GM12878 (cell line): ENCODE measurements around the gene F10. TPM values are rescaled to one million over a fixed set of nuclear protein-coding genes. Genes with fewer than 3 reads are reported as not detected.

ENCODE experiments used
- ATAC-seq: fragments of 200-7000 bp; cut with Tn5 transposase; 3 replicates; pipeline ENCODE4 v1.9.1; 2020; ENCODE audit warnings: mild to moderate bottlenecking, moderate library complexity
- BruUV-seq: library from RNA; stranded (reverse); fragments of 400-500 nt; replicated peaks from 2 replicates; lab custom pipeline; 2021; lab: Mats Ljungman, UMichigan
- CTCF ChIA-PET: fragments of 300-600 bp; sonication (Branson Sonifier 250); formaldehyde crosslinking; extraction: SDS; loops from one replicate; lab custom pipeline; 2021; ENCODE audit warnings: inconsistent platforms; lab: Yijun Ruan, JAX
- POLR2A ChIA-PET: fragments of 350-600 bp; formaldehyde crosslinking; extraction: SDS; loops from one replicate; lab custom pipeline; 2021; ENCODE audit warnings: inconsistent platforms; lab: Charles Lee
- RAD21 ChIA-PET: fragments of 300-600 bp; sonication (Branson Sonifier 250); formaldehyde crosslinking; loops from one replicate; lab custom pipeline; 2023; ENCODE audit warnings: antibody characterized with exemption; ENCODE audit not compliant: unreplicated experiment; lab: Charles Lee
- SMC1A ChIA-PET: fragments of 300-600 bp; sonication (Branson Sonifier 250); formaldehyde crosslinking; loops from one replicate; lab custom pipeline; 2023; ENCODE audit not compliant: unreplicated experiment, uncharacterized antibody; lab: Charles Lee
- DNase-seq: peaks from one replicate; pipeline ENCODE4 v3.0.0-alpha.2; 2011; ENCODE audit warnings: low read depth, low spot score
- FAIRE-seq: peaks from 3 replicates; lab custom pipeline; 2011; peaks lifted over from hg19 to GRCh38; lab: Jason Lieb, UNC
- H2AFZ ChIP-seq: 2 replicates; pipeline ENCODE4 v1.6.0; 2011; ENCODE audit warnings: low read depth, low read length, control low read depth; ENCODE audit not compliant: control insufficient read depth
- H3K27ac ChIP-seq: 2 replicates; pipeline ENCODE4 v1.5.1; 2011; ENCODE audit warnings: control low read depth; ENCODE audit not compliant: control insufficient read depth, insufficient read depth
- H3K27me3 ChIP-seq, 2 experiments: replicated peaks in 1 of 2; 2 replicates each; pipeline versions ENCODE4 v1.6.0 to v1.6.1; 2011; ENCODE audit warnings: low read length in 1 of 2; ENCODE audit not compliant: control insufficient read depth in 2 of 2, insufficient read depth in 2 of 2
- H3K36me3 ChIP-seq, 2 experiments: 2 replicates each; pipeline ENCODE4 v1.5.1; 2011; ENCODE audit warnings: low read length in 1 of 2; ENCODE audit not compliant: control insufficient read depth in 2 of 2, insufficient read depth in 2 of 2
- H3K4me1 ChIP-seq: 2 replicates; pipeline ENCODE4 v1.6.1; 2011; ENCODE audit warnings: mild to moderate bottlenecking, low read length, moderate library complexity, mixed read lengths; ENCODE audit not compliant: control insufficient read depth, insufficient read depth
- H3K4me2 ChIP-seq: 2 replicates; pipeline ENCODE4 v1.6.0; 2011; ENCODE audit warnings: control low read depth; ENCODE audit not compliant: control insufficient read depth, insufficient read depth
- H3K4me3 ChIP-seq: fragments of 200-600 bp; sonication (generic); 2 replicates; pipeline ENCODE4 v1.5.1; 2016
- H3K79me2 ChIP-seq: 2 replicates; pipeline ENCODE4 v1.6.0; 2011; ENCODE audit warnings: low read length; ENCODE audit not compliant: control insufficient read depth, insufficient read depth
- H3K9ac ChIP-seq: 2 replicates; pipeline ENCODE4 v1.8.0; 2011; ENCODE audit warnings: low read length, control low read depth, mixed read lengths; ENCODE audit not compliant: control insufficient read depth, insufficient read depth
- H3K9me3 ChIP-seq: replicated peaks from 3 replicates; pipeline ENCODE4 v1.5.1; 2011; ENCODE audit warnings: mild to moderate bottlenecking, low read length; ENCODE audit not compliant: control insufficient read depth, insufficient read depth
- H4K20me1 ChIP-seq: 2 replicates; pipeline ENCODE4 v1.6.0; 2011; ENCODE audit not compliant: control insufficient read depth, insufficient read depth
- CHD2 ChIP-seq: IDR thresholded peaks from 2 replicates; pipeline ENCODE4 v1.6.1; 2011; ENCODE audit warnings: low read depth, low read length, improper control_type of control experiment, borderline replicate concordance
- FOS ChIP-seq: IDR thresholded peaks from 3 replicates; pipeline ENCODE4 v1.6.1; 2011; ENCODE audit warnings: borderline replicate concordance; ENCODE audit not compliant: insufficient read length; ENCODE audit errors: extremely low read depth
- FOXK2 ChIP-seq: fragments of 450-650 bp; IDR thresholded peaks from 2 replicates; pipeline ENCODE4 v1.6.1; 2017; ENCODE audit warnings: mild to moderate bottlenecking, moderate library complexity
- MEF2B ChIP-seq: fragments of 450-650 bp; IDR thresholded peaks from 2 replicates; pipeline ENCODE4 v1.6.1; 2018; ENCODE audit warnings: mild to moderate bottlenecking, moderate library complexity; ENCODE audit not compliant: partially characterized antibody, poor library complexity, severe bottlenecking
- NRF1 ChIP-seq: conservative IDR thresholded peaks from 2 replicates; pipeline ENCODE4 v1.6.1; 2011; ENCODE audit warnings: mild to moderate bottlenecking, low read depth, low read length, improper control_type of control experiment
- PML ChIP-seq: IDR thresholded peaks from 2 replicates; pipeline ENCODE4 v1.6.1; 2012; ENCODE audit warnings: low read length, inconsistent platforms
- RCOR1 ChIP-seq: conservative IDR thresholded peaks from 2 replicates; pipeline ENCODE4 v1.6.1; 2012; ENCODE audit warnings: low read depth, low read length, improper control_type of control experiment
- SIN3A ChIP-seq: IDR thresholded peaks from 2 replicates; pipeline ENCODE4 v1.6.1; 2012; ENCODE audit warnings: low read depth, low read length, improper control_type of control experiment
- TARDBP ChIP-seq: IDR thresholded peaks from 2 replicates; pipeline ENCODE4 v1.6.1; 2016; ENCODE audit warnings: borderline replicate concordance
- ZZZ3 ChIP-seq: IDR thresholded peaks from 2 replicates; pipeline ENCODE4 v1.6.1; 2011; ENCODE audit warnings: low read depth; ENCODE audit not compliant: control insufficient read depth, insufficient read length
- WGBS: methylation state at CpG from one replicate; pipeline ENCODE4 v1.1.6; 2016; ENCODE audit warnings: low lambda C conversion rate; ENCODE audit not compliant: insufficient replicate concordance, insufficient coverage; ENCODE audit errors: missing lambda C conversion rate; 5-methylcytosine and 5-hydroxymethylcytosine counted together
- in situ Hi-C: fragments of 300-500 bp; cut with MboI; formaldehyde crosslinking; loops from 9 replicates; pipeline ENCODE4 v1.14.3; 2018; ENCODE audit warnings: mixed read lengths
- intact Hi-C: fragments of 100-400 bp; cut with micrococcal nuclease; formaldehyde crosslinking; loops from one replicate; pipeline ENCODE4 v1.14.2; 2022; ENCODE audit not compliant: unreplicated experiment
- polyA plus RNA-seq, 11 experiments: library from polyadenylated mRNA; depleted of rRNA in 4 of 11; unstranded in 6 of 11; stranded (reverse) in 5 of 11; fragments of >200 nt; fragmentation: Nextera tagmentation in 4 of 11; fragmentation: Illumina TruSeq in 1 of 11; extraction: Ambion mirVana in 4 of 11; extraction: Trizol in 1 of 11; gene quantifications; 1 replicate in 1 of 11; 2 replicates in 10 of 11; pipeline versions ENCODE4 v1.2.1 to v1.2.3, GENCODE V29; 2011 to 2016; ENCODE audit warnings: inconsistent platforms in 2 of 11, missing spikeins in 2 of 11, low read depth in 1 of 11
- total RNA-seq, 4 experiments: library from RNA; depleted of rRNA in 3 of 4; stranded (reverse); fragments of >200 nt in 3 of 4; fragmentation: Illumina TruSeq in 1 of 4; extraction: Trizol in 1 of 4; gene quantifications; 2 replicates each; pipeline versions ENCODE4 v1.2.1 to v1.2.3, GENCODE V29; 2013 to 2021
- TF ChIP-seq, protein P1 (sequence below): fragments of 450-650 bp; conservative IDR thresholded peaks from 2 replicates; pipeline ENCODE4 v1.6.1; 2017; ENCODE audit warnings: mild to moderate bottlenecking, moderate library complexity
- TF ChIP-seq, protein P2 (sequence below): IDR thresholded peaks from 2 replicates; pipeline ENCODE4 v1.6.1; 2011; ENCODE audit warnings: borderline replicate concordance, low read depth, mild to moderate bottlenecking, moderate library complexity, mixed read lengths, low read length; ENCODE audit not compliant: insufficient read depth; ENCODE audit errors: extremely low read length
- TF ChIP-seq, protein P3 (sequence below): fragments of 450-650 bp; IDR thresholded peaks from 2 replicates; pipeline ENCODE4 v1.6.1; 2017; ENCODE audit warnings: mild to moderate bottlenecking, low read depth, inconsistent platforms; ENCODE audit not compliant: poor library complexity, severe bottlenecking
- TF ChIP-seq, protein P4 (sequence below): IDR thresholded peaks from 2 replicates; pipeline ENCODE4 v1.6.1; 2011; ENCODE audit warnings: borderline replicate concordance, low read depth, mild to moderate bottlenecking, moderate library complexity, low read length; ENCODE audit not compliant: insufficient read depth, poor library complexity, severe bottlenecking

The F10 gene
- total and polyA plus RNA-seq, 10 of the 15 experiments (the other 5 are each of a cell fraction or from before 2014, with no cell fraction given), result not detected

DNA sequence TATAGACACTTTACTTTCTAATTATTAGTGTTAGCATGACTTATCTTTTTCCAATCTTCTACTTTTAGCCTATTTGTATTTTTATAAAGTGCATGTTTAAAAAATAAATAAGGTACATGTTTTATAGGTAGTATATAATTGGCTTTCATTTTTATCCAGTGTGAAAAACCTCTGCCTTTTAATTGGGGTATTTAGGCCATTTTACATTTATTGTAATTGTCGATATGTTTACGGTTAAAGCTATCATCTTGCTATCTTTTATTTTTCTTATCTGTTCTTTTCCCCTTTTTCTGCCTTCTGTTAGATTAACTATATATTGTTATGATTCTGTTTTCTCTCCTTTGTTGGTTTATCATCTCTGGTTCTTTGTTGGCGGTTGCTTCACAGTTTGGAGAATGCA lies 45.0 kb downstream of the F10 start:
- Histone ChIP-seq H3K9me3 (no peaks in the 10 kb centered on the region), H3K79me2 (no peaks in the 10 kb centered on the region), H2AFZ (no peak overlapping the region), H3K9ac (no peak overlapping the region), H3K4me3 (no peak overlapping the region), H3K4me1 (no peaks in the 10 kb centered on the region), H3K36me3 (peaks cover 0 to 6% of the 10 kb centered on the region in 2 experiments; a peak in 3 of 4 replicates), H3K27ac (no peak overlapping the region), H3K27me3 (no peaks in the 10 kb centered on the region), H3K4me2 (no peak overlapping the region), H4K20me1 (no peaks in the 10 kb centered on the region)
- DNase-seq (no peak), ATAC-seq (no peak), FAIRE-seq (no peak)
- 96% methylated on average over 3 of the region's 3 CpGs for WGBS
- POLR2A ChIA-PET, result no interaction called here
- CTCF ChIA-PET, result no interaction called here
- SMC1A ChIA-PET, result no interaction called here
- TF ChIP-seq TARDBP (no peak), CHD2 (no peak), RCOR1 (no peak), FOXK2 (no peak), MEF2B (no peak), NRF1 (no peak), PML (no peak), ZZZ3 (no peak), SIN3A (no peak), FOS (no peak)
- TF ChIP-seq, protein P1, sequence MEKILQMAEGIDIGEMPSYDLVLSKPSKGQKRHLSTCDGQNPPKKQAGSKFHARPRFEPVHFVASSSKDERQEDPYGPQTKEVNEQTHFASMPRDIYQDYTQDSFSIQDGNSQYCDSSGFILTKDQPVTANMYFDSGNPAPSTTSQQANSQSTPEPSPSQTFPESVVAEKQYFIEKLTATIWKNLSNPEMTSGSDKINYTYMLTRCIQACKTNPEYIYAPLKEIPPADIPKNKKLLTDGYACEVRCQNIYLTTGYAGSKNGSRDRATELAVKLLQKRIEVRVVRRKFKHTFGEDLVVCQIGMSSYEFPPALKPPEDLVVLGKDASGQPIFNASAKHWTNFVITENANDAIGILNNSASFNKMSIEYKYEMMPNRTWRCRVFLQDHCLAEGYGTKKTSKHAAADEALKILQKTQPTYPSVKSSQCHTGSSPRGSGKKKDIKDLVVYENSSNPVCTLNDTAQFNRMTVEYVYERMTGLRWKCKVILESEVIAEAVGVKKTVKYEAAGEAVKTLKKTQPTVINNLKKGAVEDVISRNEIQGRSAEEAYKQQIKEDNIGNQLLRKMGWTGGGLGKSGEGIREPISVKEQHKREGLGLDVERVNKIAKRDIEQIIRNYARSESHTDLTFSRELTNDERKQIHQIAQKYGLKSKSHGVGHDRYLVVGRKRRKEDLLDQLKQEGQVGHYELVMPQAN, result no peak
- TF ChIP-seq, protein P2, sequence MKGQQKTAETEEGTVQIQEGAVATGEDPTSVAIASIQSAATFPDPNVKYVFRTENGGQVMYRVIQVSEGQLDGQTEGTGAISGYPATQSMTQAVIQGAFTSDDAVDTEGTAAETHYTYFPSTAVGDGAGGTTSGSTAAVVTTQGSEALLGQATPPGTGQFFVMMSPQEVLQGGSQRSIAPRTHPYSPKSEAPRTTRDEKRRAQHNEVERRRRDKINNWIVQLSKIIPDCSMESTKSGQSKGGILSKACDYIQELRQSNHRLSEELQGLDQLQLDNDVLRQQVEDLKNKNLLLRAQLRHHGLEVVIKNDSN, result no peak
- TF ChIP-seq, protein P3, sequence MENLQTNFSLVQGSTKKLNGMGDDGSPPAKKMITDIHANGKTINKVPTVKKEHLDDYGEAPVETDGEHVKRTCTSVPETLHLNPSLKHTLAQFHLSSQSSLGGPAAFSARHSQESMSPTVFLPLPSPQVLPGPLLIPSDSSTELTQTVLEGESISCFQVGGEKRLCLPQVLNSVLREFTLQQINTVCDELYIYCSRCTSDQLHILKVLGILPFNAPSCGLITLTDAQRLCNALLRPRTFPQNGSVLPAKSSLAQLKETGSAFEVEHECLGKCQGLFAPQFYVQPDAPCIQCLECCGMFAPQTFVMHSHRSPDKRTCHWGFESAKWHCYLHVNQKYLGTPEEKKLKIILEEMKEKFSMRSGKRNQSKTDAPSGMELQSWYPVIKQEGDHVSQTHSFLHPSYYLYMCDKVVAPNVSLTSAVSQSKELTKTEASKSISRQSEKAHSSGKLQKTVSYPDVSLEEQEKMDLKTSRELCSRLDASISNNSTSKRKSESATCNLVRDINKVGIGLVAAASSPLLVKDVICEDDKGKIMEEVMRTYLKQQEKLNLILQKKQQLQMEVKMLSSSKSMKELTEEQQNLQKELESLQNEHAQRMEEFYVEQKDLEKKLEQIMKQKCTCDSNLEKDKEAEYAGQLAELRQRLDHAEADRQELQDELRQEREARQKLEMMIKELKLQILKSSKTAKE, result no peak
- TF ChIP-seq, protein P4, sequence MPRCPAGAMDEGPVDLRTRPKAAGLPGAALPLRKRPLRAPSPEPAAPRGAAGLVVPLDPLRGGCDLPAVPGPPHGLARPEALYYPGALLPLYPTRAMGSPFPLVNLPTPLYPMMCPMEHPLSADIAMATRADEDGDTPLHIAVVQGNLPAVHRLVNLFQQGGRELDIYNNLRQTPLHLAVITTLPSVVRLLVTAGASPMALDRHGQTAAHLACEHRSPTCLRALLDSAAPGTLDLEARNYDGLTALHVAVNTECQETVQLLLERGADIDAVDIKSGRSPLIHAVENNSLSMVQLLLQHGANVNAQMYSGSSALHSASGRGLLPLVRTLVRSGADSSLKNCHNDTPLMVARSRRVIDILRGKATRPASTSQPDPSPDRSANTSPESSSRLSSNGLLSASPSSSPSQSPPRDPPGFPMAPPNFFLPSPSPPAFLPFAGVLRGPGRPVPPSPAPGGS, result no peak
- BruUV-seq, result no TSS peak
- RAD21 ChIA-PET, result no interaction called here
- intact Hi-C loops (no loop called here), in situ Hi-C loops (no loop called here)
